ENCODE results near the gene PRSS12. TPM values are rescaled to one million over a fixed set of nuclear protein-coding genes. Genes with fewer than 3 reads are reported as not detected.
A peak's percentile ranks its signal among the peaks of the same experiment; 100 is the strongest.
"Not testable (repeated sequence)": the region's sequence is repeated elsewhere in the genome, so short reads cannot be mapped to it uniquely, and the experiment has no call there.

PRSS12 gene
- total and polyA plus RNA-seq, 7 donors, result 0.28 to 16.1 (median 1.3) TPM

GRCh38 chr4:118271788-118272187, 81.0 kb downstream of the PRSS12 start:
- Histone ChIP-seq H3K9me3 (no peaks in the 10 kb centered on the region), H3K4me1 (no peaks in the 10 kb centered on the region), H3K36me3 (no peaks in the 10 kb centered on the region), H3K4me3 (no peak overlapping the region), H3K27me3 (no peaks in the 10 kb centered on the region), H3K27ac (no peak overlapping the region)
- WGBS, 2 donors, result 90 to 95% methylated on average over 2 of the region's 2 CpGs
- no peak for DNase-seq
- TF ChIP-seq POLR2A (IDR thresholded peaks at IDR 0.05), result no peak
- TF ChIP-seq EP300 (IDR thresholded peaks at IDR 0.05), result no peak
- TF ChIP-seq, protein P1, sequence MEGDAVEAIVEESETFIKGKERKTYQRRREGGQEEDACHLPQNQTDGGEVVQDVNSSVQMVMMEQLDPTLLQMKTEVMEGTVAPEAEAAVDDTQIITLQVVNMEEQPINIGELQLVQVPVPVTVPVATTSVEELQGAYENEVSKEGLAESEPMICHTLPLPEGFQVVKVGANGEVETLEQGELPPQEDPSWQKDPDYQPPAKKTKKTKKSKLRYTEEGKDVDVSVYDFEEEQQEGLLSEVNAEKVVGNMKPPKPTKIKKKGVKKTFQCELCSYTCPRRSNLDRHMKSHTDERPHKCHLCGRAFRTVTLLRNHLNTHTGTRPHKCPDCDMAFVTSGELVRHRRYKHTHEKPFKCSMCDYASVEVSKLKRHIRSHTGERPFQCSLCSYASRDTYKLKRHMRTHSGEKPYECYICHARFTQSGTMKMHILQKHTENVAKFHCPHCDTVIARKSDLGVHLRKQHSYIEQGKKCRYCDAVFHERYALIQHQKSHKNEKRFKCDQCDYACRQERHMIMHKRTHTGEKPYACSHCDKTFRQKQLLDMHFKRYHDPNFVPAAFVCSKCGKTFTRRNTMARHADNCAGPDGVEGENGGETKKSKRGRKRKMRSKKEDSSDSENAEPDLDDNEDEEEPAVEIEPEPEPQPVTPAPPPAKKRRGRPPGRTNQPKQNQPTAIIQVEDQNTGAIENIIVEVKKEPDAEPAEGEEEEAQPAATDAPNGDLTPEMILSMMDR (IDR thresholded peaks at IDR 0.05), result no peak
- TF ChIP-seq POLR2AphosphoS5 (IDR thresholded peaks at IDR 0.05), result no peak
- intact Hi-C loops (cut with DNase I), result no loop called here

- peaks cover 0 to 4% (median 0%) of the 10 kb centered on the region in 4 donors for H3K4me1 ChIP-seq
- WGBS, 2 donors, result 1 to 6% methylated on average over 2 of the region's 2 CpGs
- no peaks in the 10 kb centered on the region for H3K27me3 ChIP-seq
- H3K9me3 ChIP-seq, result no peaks in the 10 kb centered on the region
- H3K36me3 ChIP-seq, result no peaks in the 10 kb centered on the region
- TF ChIP-seq, protein P1 (IDR thresholded peaks at IDR 0.05), result peak; percentile 10 to 45 (median 20)
- no peak for TF ChIP-seq EP300 (IDR thresholded peaks at IDR 0.05)
- no peak overlapping the region for H3K27ac ChIP-seq
- DNase-seq, result no peak
- intact Hi-C loops (cut with DNase I), result no loop called here
- no peak overlapping the region for H3K4me3 ChIP-seq
Measured at GRCh38 chr4:118270492-118270891, 82.3 kb downstream of the PRSS12 start.

DNA sequence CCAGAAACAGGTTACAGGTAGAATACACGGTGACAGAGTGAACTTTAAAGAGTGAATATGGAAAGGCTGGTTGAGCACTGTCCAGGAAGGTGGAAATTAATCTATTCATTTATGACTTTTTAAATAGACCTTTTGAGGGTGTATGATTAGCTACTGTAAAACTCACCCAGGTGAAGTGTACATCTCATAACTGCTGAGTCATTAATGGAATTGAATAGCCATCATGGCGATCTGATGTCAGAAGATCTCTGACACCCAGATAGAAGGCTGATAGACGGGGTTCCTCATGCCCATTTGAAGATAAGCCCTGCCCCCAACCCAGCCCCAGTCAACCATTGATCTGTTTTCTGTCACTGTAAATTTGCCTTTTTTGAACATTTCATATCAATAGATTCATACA, 84.0 kb downstream of the PRSS12 start:
- no peaks in the 10 kb centered on the region for H3K27me3 ChIP-seq
- no peak for DNase-seq
- H3K9me3 ChIP-seq, result no peaks in the 10 kb centered on the region
- WGBS, 2 donors, result 84 to 85% methylated on average over 3 of the region's 3 CpGs
- H3K4me3 ChIP-seq, result no peak overlapping the region
- peaks cover 0 to 9% (median 0%) of the 10 kb centered on the region in 4 donors for H3K4me1 ChIP-seq
- TF ChIP-seq POLR2AphosphoS5 (IDR thresholded peaks at IDR 0.05), result no peak
- TF ChIP-seq POLR2A (IDR thresholded peaks at IDR 0.05), result no peak
- no peak for TF ChIP-seq EP300 (IDR thresholded peaks at IDR 0.05)
- TF ChIP-seq, protein P1 (IDR thresholded peaks at IDR 0.05), result no peak
- intact Hi-C loops (cut with DNase I), result no loop called here
- no peak overlapping the region for H3K27ac ChIP-seq
- H3K36me3 ChIP-seq, result no peaks in the 10 kb centered on the region

GRCh38 chr4:118266145-118266496, 86.7 kb downstream of the PRSS12 start:
- H3K27me3 ChIP-seq; H3K36me3 ChIP-seq; intact Hi-C loops (cut with DNase I); H3K27ac ChIP-seq; DNase-seq; H3K4me1 ChIP-seq; H3K9me3 ChIP-seq; H3K4me3 ChIP-seq: not testable (repeated sequence)
- WGBS, 2 donors, result 91 to 93% methylated on average over 4 of the region's 4 CpGs

GRCh38 chr4:118265312-118266144, 87.3 kb downstream of the PRSS12 start:
- Histone ChIP-seq H3K9me3 (no peaks in the 10 kb centered on the region), H3K36me3 (no peaks in the 10 kb centered on the region), H3K4me1 (peaks cover 0 to 9% (median 0%) of the 10 kb centered on the region in 4 donors), H3K4me3 (peak overlapping the region; percentile 35 to 60 (median 53)), H3K27me3 (no peaks in the 10 kb centered on the region), H3K27ac (no peak overlapping the region)
- no peak for TF ChIP-seq POLR2AphosphoS5 (IDR thresholded peaks at IDR 0.05)
- TF ChIP-seq, protein P1 (IDR thresholded peaks at IDR 0.05), result no peak
- TF ChIP-seq EP300 (IDR thresholded peaks at IDR 0.05), result no peak
- TF ChIP-seq POLR2A (IDR thresholded peaks at IDR 0.05), result no peak
- intact Hi-C loops (cut with DNase I), result no loop called here
- no peak for DNase-seq
- 14 to 23% methylated on average over 64 of the region's 64 CpGs for WGBS, 2 donors
